Astrocyte of the cerebellum (primary cell): ENCODE data around the gene JAKMIP2.

Experiments
- DNase-seq: peaks from one replicate; pipeline ENCODE4 v3.0.0-alpha.2; 2011; ENCODE audit warnings: low read depth
- H3K4me3 ChIP-seq: 2 replicates; pipeline ENCODE4 v1.5.1; 2011; ENCODE audit warnings: mild to moderate bottlenecking, low read depth, low read length, moderate library complexity
- in situ Hi-C: cut with HindIII; loops from 2 replicates; pipeline ENCODE4 v1.10.0; 2017; ENCODE audit warnings: low sequenced_read_pairs
- TF ChIP-seq, protein P1 (sequence below): IDR thresholded peaks from 2 replicates; pipeline ENCODE4 v1.5.1; 2012; ENCODE audit warnings: low read length, low read depth, moderate library complexity, mild to moderate bottlenecking; ENCODE audit errors: missing control alignments

The JAKMIP2 gene

GRCh38 chr5:147575598-147575997 is 206.9 kb downstream of the JAKMIP2 start:
- TF ChIP-seq, protein P1, sequence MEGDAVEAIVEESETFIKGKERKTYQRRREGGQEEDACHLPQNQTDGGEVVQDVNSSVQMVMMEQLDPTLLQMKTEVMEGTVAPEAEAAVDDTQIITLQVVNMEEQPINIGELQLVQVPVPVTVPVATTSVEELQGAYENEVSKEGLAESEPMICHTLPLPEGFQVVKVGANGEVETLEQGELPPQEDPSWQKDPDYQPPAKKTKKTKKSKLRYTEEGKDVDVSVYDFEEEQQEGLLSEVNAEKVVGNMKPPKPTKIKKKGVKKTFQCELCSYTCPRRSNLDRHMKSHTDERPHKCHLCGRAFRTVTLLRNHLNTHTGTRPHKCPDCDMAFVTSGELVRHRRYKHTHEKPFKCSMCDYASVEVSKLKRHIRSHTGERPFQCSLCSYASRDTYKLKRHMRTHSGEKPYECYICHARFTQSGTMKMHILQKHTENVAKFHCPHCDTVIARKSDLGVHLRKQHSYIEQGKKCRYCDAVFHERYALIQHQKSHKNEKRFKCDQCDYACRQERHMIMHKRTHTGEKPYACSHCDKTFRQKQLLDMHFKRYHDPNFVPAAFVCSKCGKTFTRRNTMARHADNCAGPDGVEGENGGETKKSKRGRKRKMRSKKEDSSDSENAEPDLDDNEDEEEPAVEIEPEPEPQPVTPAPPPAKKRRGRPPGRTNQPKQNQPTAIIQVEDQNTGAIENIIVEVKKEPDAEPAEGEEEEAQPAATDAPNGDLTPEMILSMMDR = no peak
- in situ Hi-C loops = loop anchor here (10.0 to 25.0 kb wide), 2 partner anchors 1041 to 1088 kb away; no protein-coding TSS in a partner anchor

GRCh38 chr5:147573211-147573610 is 209.3 kb downstream of the JAKMIP2 start:
- H3K4me3 ChIP-seq = no peak overlapping the region
- TF ChIP-seq, protein P1 = no peak
- in situ Hi-C loops = loop anchor here (10.0 kb wide), 1 partner anchor 1038 kb away; no protein-coding TSS in a partner anchor
- DNase-seq = no peak

More at GRCh38 chr5:147575598-147575997, 206.9 kb downstream of the JAKMIP2 start:
- DNase-seq = no peak
- H3K4me3 ChIP-seq = no peak overlapping the region

- H3K4me3 ChIP-seq = no peak overlapping the region
- TF ChIP-seq, protein P1 = no peak
- in situ Hi-C loops = no loop called here
- DNase-seq = no peak
Observed at GRCh38 chr5:147568710-147569406, 213.7 kb downstream of the JAKMIP2 start.

GRCh38 chr5:147567917-147568598 is 214.5 kb downstream of the JAKMIP2 start:
- H3K4me3 ChIP-seq = no peak overlapping the region
- DNase-seq = peak; percentile 94
- in situ Hi-C loops = no loop called here
- TF ChIP-seq, protein P1 = no peak

GRCh38 chr5:147565524-147565923 is 217.0 kb downstream of the JAKMIP2 start:
- in situ Hi-C loops = no loop called here
- peak; percentile 75 for DNase-seq

DNA sequence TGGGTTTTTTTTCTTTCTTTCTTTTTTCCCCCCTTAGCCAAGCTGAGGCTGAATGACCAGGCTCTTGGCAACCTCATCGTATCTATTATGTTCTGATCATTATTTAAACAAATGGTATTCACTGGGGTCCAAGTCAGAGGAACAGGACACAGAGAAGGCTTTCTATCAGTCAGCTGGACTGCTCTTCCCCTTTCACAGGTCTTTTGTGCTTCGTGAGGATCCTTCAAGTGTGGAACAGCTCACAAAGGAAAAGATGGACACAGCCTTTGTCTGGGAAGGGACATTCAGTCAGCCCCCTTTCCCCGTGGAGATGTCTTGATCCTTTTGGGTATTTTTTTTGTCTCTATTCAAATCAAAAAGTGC is 218.4 kb downstream of the JAKMIP2 start:
- TF ChIP-seq, protein P1 = no peak
- no peak for DNase-seq
- in situ Hi-C loops = no loop called here
- no peak overlapping the region for H3K4me3 ChIP-seq

More at GRCh38 chr5:147565524-147565923, 217.0 kb downstream of the JAKMIP2 start:
- TF ChIP-seq, protein P1 = no peak
- no peak overlapping the region for H3K4me3 ChIP-seq
